PC-3 (cell line): ENCODE results near the gene SNAP47. TPM values are rescaled to one million over a fixed set of nuclear protein-coding genes. Genes with fewer than 3 reads are reported as not detected.

ENCODE experiments used
- ATAC-seq: fragments of 200-7000 bp; cut with Tn5 transposase; 2 replicates; pipeline ENCODE4 v1.9.1; 2020; ENCODE audit warnings: mild to moderate bottlenecking, moderate library complexity
- BruUV-seq: library from RNA; stranded (reverse); fragments of 400-500 nt; replicated peaks from 2 replicates; lab custom pipeline; 2021; lab: Mats Ljungman, UMichigan
- CTCF ChIA-PET: fragments of 300-600 bp; sonication (Branson Sonifier 250); formaldehyde crosslinking; loops from one replicate; lab custom pipeline; 2022; ENCODE audit warnings: antibody characterized with exemption; lab: Charles Lee
- POLR2A ChIA-PET: fragments of 300-600 bp; sonication (Branson Sonifier 250); formaldehyde crosslinking; loops from one replicate; lab custom pipeline; 2022; ENCODE audit warnings: antibody characterized with exemption; ENCODE audit not compliant: unreplicated experiment; lab: Charles Lee
- DNase-seq: peaks from one replicate; pipeline ENCODE4 v3.0.0-alpha.2; 2015
- H2AFZ ChIP-seq: fragments of 300-600 bp; sonication (generic); 2 replicates; pipeline ENCODE4 v1.6.0; 2016; ENCODE audit warnings: antibody characterized with exemption, low read length
- H3F3A ChIP-seq: fragments of 300-600 bp; sonication (generic); one replicate; pipeline ENCODE4 v1.6.0; 2017; ENCODE audit warnings: antibody characterized with exemption, low read length, control low read depth, mild to moderate bottlenecking; ENCODE audit not compliant: unreplicated experiment
- H3K27ac ChIP-seq: fragments of 300-600 bp; sonication (generic); 2 replicates; pipeline ENCODE4 v1.5.1; 2016; ENCODE audit warnings: mild to moderate bottlenecking, low read length
- H3K27me3 ChIP-seq: fragments of 300-600 bp; sonication (generic); 2 replicates; pipeline ENCODE4 v1.6.1; 2016; ENCODE audit warnings: low read length, mixed read lengths
- H3K36me3 ChIP-seq: fragments of 300-600 bp; sonication (generic); 2 replicates; pipeline ENCODE4 v1.6.1; 2016; ENCODE audit warnings: low read depth, mixed run types, low read length, mixed read lengths
- H3K4me1 ChIP-seq: fragments of 300-600 bp; sonication (generic); 2 replicates; pipeline ENCODE4 v1.5.1; 2016; ENCODE audit warnings: low read length; ENCODE audit not compliant: insufficient read depth
- H3K4me2 ChIP-seq: fragments of 300-600 bp; sonication (generic); 2 replicates; pipeline ENCODE4 v1.6.0; 2016; ENCODE audit warnings: low read length
- H3K4me3 ChIP-seq: fragments of 300-600 bp; sonication (generic); 2 replicates; pipeline ENCODE4 v1.5.1; 2016; ENCODE audit warnings: mild to moderate bottlenecking, low read length, mixed read lengths
- H3K79me2 ChIP-seq: fragments of 300-600 bp; sonication (generic); 2 replicates; pipeline ENCODE4 v1.6.1; 2017; ENCODE audit warnings: low read length, mixed read lengths
- H3K9ac ChIP-seq: fragments of 300-600 bp; sonication (generic); 2 replicates; pipeline ENCODE4 v1.6.0; 2016; ENCODE audit warnings: mild to moderate bottlenecking, low read length
- H3K9me2 ChIP-seq: fragments of 300-600 bp; sonication (generic); replicated peaks from 2 replicates; pipeline ENCODE4 v1.6.1; 2016; ENCODE audit warnings: mixed run types, low read length, mixed read lengths
- H3K9me3 ChIP-seq: fragments of 300-600 bp; sonication (generic); 2 replicates; pipeline ENCODE4 v1.6.1; 2016; ENCODE audit warnings: low read length, mixed read lengths
- H4K20me1 ChIP-seq: fragments of 300-600 bp; sonication (generic); 2 replicates; pipeline ENCODE4 v1.6.1; 2016; ENCODE audit warnings: low read length, mixed read lengths
- CTCF ChIP-seq: fragments of 300-600 bp; sonication (generic); conservative IDR thresholded peaks from 2 replicates; pipeline ENCODE4 v1.5.1; 2017; ENCODE audit warnings: antibody characterized with exemption, low read depth, mild to moderate bottlenecking, low read length
- EZH2 ChIP-seq: fragments of 300-600 bp; sonication (generic); IDR thresholded peaks from one replicate; pipeline ENCODE4 v1.6.1; 2017; ENCODE audit warnings: antibody characterized with exemption, mild to moderate bottlenecking, low read length; ENCODE audit not compliant: unreplicated experiment
- EZH2phosphoT487 ChIP-seq: fragments of 300-600 bp; sonication (generic); IDR thresholded peaks from 2 replicates; pipeline ENCODE4 v1.6.1; 2018; ENCODE audit warnings: mild to moderate bottlenecking, antibody characterized with exemption, low read length, borderline replicate concordance
- intact Hi-C: fragments of 100-400 bp; cut with micrococcal nuclease; formaldehyde crosslinking; loops from 2 replicates; pipeline ENCODE4 v1.9.0; 2023
- total RNA-seq: library from RNA; depleted of rRNA; stranded (reverse); fragments of >200 nt; gene quantifications from 2 replicates; pipeline ENCODE4 v1.2.3, GENCODE V29; 2014

The SNAP47 gene
- total RNA-seq, 1 experiment from 2014 or later, result 123 TPM

GRCh38 chr1:227766653-227767277 lies 31.5 kb downstream of the SNAP47 start:
- TF ChIP-seq EZH2 (no peak), EZH2phosphoT487 (no peak), CTCF (no peak)
- no peaks in the 10 kb centered on the region for H3K27me3 ChIP-seq
- ChIA-PET POLR2A (no interaction called here), CTCF (interaction anchor here (0.6 to 1.2 kb wide), 3 partner anchors 23 to 187 kb away, joined by 4 to 6 read pairs (median 5); no protein-coding TSS in a partner anchor)
- peaks cover 36% of the 10 kb centered on the region for H3K79me2 ChIP-seq
- no peaks in the 10 kb centered on the region for H3K9me2 ChIP-seq
- no TSS peak for BruUV-seq
- no peaks in the 10 kb centered on the region for H3K9me3 ChIP-seq
- DNase-seq (no peak), ATAC-seq (no peak)
- peaks cover 38% of the 10 kb centered on the region for H3K36me3 ChIP-seq
- no peak overlapping the region for H3K27ac ChIP-seq
- intact Hi-C loops, result loop anchor here (1.0 to 10.0 kb wide), 2 partner anchors 22 to 318 kb away; partner anchors contain the start of gene ARF1
- no peak overlapping the region for H2AFZ ChIP-seq
- no peak overlapping the region for H3K4me3 ChIP-seq
- peaks cover 31% of the 10 kb centered on the region for H4K20me1 ChIP-seq
- peaks cover 51% of the 10 kb centered on the region for H3K4me1 ChIP-seq
- peak overlapping the region; percentile 1; the same call in 1 of the 2 replicates for H3K4me2 ChIP-seq
- no peak overlapping the region for H3K9ac ChIP-seq
- no peaks in the 10 kb centered on the region for H3F3A ChIP-seq

GRCh38 chr1:227767401-227768124 lies 32.3 kb downstream of the SNAP47 start:
- Histone ChIP-seq H3K9me3 (no peaks in the 10 kb centered on the region), H3K4me2 (no peak overlapping the region), H4K20me1 (peaks cover 31% of the 10 kb centered on the region), H3K27ac (no peak overlapping the region), H2AFZ (no peak overlapping the region), H3F3A (no peaks in the 10 kb centered on the region), H3K4me3 (no peak overlapping the region), H3K9me2 (no peaks in the 10 kb centered on the region), H3K36me3 (peaks cover 41% of the 10 kb centered on the region), H3K4me1 (peaks cover 45% of the 10 kb centered on the region), H3K79me2 (peaks cover 31% of the 10 kb centered on the region), H3K27me3 (no peaks in the 10 kb centered on the region), H3K9ac (no peak overlapping the region)
- ChIA-PET CTCF (no interaction called here), POLR2A (no interaction called here)
- no TSS peak for BruUV-seq
- DNase-seq, result no peak
- TF ChIP-seq CTCF (no peak), EZH2 (no peak), EZH2phosphoT487 (no peak)
- intact Hi-C loops, result loop anchor here (10.0 kb wide), 1 partner anchor 317 kb away; the partner anchor contains the start of gene ARF1
- no peak for ATAC-seq

- Histone ChIP-seq H3K36me3 (peaks cover 41% of the 10 kb centered on the region), H3K79me2 (peaks cover 29% of the 10 kb centered on the region), H3K4me3 (no peak overlapping the region), H3K27me3 (no peaks in the 10 kb centered on the region), H2AFZ (no peak overlapping the region), H3K27ac (no peak overlapping the region), H3K9me3 (no peaks in the 10 kb centered on the region), H3K9ac (no peak overlapping the region), H4K20me1 (peaks cover 31% of the 10 kb centered on the region), H3K4me1 (peaks cover 40% of the 10 kb centered on the region), H3K4me2 (no peak overlapping the region), H3K9me2 (no peaks in the 10 kb centered on the region), H3F3A (no peaks in the 10 kb centered on the region)
- BruUV-seq, result no TSS peak
- CTCF ChIA-PET, result no interaction called here
- no peak for DNase-seq
- intact Hi-C loops, result loop anchor here (10.0 kb wide), 1 partner anchor 317 kb away; the partner anchor contains the start of gene ARF1
- ATAC-seq, result no peak
- POLR2A ChIA-PET, result no interaction called here
- TF ChIP-seq CTCF (no peak), EZH2 (no peak), EZH2phosphoT487 (no peak)
Measured at GRCh38 chr1:227768125-227768439, 32.8 kb downstream of the SNAP47 start.
